Activated T-cell treated with anti-CD3 and anti-CD28 coated beads for 4 hours (primary cell): Measurements from ENCODE around the gene MYOG.

Experiments
- DNase-seq: peaks from one replicate; pipeline ENCODE4 v3.0.0-alpha.2; 2020

MYOG gene

DNA sequence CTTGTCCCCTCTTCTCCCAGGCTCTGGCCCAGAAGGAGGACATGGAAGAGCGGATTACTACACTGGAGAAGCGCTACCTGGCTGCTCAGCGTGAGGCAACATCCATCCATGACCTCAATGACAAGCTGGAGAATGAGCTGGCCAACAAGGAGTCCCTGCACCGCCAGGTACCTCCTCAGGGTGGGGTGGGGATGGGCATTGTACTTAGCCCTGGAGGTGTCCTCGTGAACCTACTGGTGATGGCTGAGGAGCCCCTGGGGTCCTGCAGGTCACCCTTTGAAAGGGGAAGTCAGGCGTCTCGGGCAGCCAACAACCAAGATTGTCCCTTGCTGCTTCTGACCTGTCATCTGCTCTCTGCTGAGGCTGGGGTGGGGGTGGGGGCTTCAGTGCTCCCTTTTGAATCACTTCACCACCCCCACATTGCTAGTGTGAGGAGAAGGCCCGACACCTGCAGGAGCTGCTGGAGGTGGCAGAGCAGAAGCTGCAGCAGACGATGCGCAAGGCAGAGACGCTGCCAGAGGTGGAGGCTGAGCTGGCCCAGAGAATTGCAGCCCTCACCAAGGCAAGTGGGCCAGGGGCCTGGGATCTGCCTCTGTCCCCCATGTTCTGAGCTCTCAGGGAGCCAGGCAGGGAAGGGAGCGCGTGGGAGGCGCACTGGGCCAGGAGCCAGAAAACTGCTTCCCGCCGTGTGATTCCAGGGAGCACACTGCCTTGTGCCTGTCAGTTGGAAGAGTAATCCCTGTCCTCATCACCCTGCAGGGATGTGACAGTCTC lies 39.8 kb downstream of the MYOG start:
- no peak for DNase-seq

- no peak for DNase-seq
These were observed 40.5 kb downstream of the MYOG start for GRCh38 chr1:203045336-203045735.

GRCh38 chr1:203044546-203045250 lies 41.1 kb downstream of the MYOG start:
- DNase-seq, result no peak

GRCh38 chr1:203043830-203044545 lies 41.8 kb downstream of the MYOG start:
- no peak for DNase-seq

- DNase-seq, result no peak
These were observed 44.4 kb downstream of the MYOG start for GRCh38 chr1:203041351-203041932.

DNA sequence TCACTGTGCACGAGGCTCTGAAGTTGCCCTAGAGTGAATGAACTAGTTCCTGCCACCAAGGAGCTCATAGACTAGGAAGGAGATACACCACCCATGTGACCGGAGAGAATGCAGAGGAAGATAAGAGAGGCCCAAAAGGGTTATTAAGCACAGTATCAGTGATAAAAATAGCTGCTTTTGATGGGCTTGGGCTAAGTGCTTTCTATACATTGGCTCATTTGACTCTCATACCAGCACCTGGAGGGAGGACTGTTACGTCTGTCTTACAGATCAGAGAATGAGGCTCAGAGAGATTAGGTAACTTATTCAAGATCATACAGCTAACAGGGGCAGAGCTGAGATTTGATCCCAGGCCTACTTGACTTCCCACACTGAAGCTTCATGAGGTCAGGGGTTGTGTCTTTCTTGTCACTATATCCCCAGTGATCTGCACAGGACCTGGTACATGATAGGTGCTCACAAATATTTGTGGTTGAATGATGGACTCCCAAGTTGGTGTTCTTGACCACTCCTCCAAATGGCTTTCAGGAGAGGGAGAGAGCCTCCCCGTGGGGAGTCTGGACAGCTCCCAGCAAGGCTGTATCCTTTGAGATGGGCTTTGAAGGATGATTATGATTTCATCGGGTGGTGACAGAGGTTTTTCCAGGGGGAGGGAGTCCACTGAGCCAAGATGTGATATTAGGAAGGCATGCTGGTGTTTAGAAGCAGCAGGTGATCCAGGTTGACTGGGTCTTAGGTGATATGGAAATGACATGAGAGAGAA lies 45.1 kb downstream of the MYOG start:
- no peak for DNase-seq

DNA sequence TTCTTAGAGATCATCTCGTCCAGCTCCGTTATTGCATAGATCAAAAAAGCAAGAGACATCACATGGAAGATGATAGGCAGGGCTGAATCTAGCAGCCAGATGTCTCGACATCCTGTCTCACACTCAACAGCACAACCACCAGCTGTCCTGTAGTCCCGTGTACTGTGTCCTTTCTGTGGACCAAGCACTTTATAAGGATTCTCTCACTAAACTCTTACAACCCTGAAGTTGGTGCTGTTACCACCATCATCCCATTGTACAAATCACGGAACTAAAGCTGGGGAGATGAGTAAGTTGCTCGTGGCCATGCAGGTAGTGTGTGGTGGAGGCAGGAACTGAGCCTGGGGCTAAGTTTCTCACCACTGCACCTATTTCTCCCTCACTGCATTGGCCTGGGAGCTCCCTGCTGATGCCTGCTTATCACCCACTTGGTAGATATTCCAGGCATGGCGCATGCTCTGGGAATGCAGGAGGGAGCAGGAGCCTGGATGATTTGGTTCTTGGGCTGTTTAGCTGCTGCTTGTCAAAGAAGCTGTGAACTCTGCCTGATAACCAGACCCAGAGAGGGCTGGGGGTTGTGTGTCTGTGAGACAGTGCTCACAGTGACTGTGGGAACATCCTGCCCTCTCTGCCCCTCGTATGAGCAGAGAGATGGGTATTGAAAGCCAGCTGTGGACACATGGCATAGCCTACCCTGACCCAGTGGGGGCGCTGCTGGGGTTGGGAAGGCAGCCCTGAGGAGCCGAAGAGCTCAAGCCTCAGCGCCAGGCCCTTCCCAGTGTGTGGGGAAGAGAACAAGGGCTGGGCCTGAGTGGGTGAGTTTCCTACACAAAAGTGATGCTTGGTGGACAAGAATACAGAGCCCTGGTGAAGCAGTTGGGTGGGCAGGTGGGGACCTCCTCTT lies 46.0 kb downstream of the MYOG start:
- no peak for DNase-seq

DNA sequence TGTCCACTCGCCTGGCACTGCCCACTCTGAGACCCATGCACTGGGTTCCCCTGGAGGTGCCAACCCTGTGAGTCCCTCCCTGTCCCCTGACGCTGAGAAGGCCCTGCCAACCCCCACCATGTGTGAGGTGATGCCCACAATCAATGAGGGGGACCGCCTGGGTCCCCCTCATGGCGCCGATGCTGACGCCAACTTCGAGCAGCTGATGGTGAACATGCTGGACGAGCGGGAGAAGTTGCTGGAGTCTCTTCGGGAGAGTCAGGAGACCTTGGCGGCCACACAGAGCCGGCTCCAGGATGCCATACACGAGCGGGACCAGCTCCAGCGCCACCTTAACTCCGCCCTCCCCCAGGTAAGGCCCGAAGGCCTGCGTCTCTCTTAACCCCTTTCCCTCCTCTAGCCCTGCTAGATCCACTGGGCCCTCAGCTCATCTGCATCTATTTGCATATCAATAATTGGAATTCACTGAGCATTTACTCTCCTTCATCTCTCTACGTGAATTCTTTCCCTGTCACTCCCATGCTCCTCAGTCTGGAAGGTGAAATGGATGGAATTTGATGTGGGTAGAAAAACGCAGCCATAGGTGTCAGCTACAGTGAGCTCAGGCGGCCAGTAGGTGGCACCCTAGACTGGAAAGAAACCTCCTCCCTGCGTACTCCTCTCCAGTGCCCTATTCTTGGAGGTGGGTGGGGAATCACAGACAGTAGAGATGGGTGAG lies 46.8 kb downstream of the MYOG start:
- DNase-seq, result peak; percentile 57

- no peak for DNase-seq
These were observed 47.5 kb downstream of the MYOG start for GRCh38 chr1:203038217-203038741.

GRCh38 chr1:203037509-203038190 lies 48.2 kb downstream of the MYOG start:
- DNase-seq, result no peak

- DNase-seq, result no peak
These were observed 49.3 kb downstream of the MYOG start for GRCh38 chr1:203036537-203036936.

GRCh38 chr1:203036135-203036534 lies 49.7 kb downstream of the MYOG start:
- no peak for DNase-seq

DNA sequence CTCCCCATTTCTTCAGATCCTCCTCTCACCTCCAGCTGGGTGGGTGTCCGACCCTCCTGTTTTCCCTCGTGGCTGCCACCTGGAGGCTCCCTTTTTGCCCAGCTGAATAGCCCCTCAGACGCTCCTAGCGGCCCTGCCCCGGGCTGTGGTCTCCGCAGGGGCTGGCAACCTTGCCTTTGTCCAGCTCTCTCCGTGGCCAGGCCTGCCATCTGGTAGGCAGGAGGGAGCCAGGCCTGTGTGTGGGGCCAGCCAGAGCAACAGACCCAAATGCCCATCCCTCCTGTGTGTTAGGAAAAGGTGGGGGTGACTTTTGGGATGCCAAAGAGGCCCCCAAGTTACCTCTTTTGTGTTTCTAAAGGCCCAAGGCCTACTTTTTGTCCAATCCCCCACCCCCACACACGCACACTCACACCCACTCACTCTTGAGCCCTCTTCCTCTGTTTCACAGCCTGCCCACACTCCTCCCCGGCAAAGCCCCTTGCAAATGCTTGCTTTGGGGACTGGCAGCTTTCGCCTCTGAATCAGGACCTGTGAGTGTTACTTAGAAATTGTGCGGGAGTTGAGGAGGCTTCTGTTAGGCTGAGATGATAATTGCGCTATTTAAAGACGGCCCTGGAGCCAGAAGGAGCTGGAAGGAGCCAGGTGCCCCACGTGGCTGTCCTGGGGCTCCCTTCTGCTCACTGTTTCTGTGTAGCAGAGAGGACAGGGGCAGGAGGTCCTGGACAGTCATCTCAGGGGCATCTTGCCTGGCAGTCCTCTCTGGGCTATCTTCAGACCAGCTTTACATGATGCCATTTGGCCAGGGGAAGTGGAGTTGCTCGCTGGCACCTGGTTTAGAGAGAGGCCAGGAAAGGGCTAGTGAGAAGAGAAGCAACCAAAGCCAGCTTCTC lies 50.5 kb downstream of the MYOG start:
- no peak for DNase-seq

- no peak for DNase-seq
These were observed 51.2 kb downstream of the MYOG start for GRCh38 chr1:203034422-203035110.

- no peak for DNase-seq
These were observed 51.9 kb downstream of the MYOG start for GRCh38 chr1:203033917-203034316.

DNA sequence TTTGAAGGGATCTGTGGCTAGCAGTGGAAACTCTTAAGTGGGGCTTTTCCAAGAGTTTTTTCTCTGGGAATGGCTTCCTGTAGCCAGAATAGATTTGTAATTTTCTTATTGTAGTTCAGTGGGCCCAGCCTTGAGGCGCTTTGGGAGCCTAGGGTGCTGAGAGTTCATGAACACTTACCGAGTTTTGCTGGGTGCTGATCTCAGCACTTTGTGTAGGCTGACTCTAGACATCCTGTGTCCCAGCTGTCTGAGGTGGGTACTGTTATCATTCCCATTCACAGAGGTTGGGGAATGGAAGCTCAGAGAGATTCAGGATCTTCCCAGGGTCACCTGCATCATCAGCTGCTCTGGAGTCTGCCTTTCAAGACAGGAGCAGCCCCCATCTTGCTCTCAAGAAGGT lies 52.5 kb downstream of the MYOG start:
- no peak for DNase-seq
